Endothelial cell of umbilical vein (primary cell): ENCODE data around the gene A1BG. TPM values are rescaled to one million over a fixed set of nuclear protein-coding genes. Genes with fewer than 3 reads are reported as not detected.

Experiments used
- BruUV-seq: library from RNA; stranded (reverse); fragments of 400-500 nt; replicated peaks from 2 replicates; lab custom pipeline; 2021; lab: Mats Ljungman, UMichigan
- CTCF ChIA-PET: fragments of 300-600, 350-600 bp; sonication (Branson Sonifier 250); formaldehyde crosslinking; loops from one replicate; lab custom pipeline; 2021; ENCODE audit warnings: antibody characterized with exemption, inconsistent platforms; lab: Charles Lee
- POLR2A ChIA-PET: fragments of 300-600, 350-600 bp; sonication (Branson Sonifier 250); formaldehyde crosslinking; loops from one replicate; lab custom pipeline; 2021; ENCODE audit warnings: antibody characterized with exemption, inconsistent platforms; lab: Charles Lee
- DNase-seq: peaks from one replicate; pipeline ENCODE4 v3.0.0-alpha.2; 2011; ENCODE audit warnings: low read depth, low spot score
- FAIRE-seq: peaks from 2 replicates; lab custom pipeline; 2011; peaks lifted over from hg19 to GRCh38; lab: Jason Lieb, UNC
- H2AFZ ChIP-seq: 2 replicates; pipeline ENCODE4 v1.6.0; 2012; ENCODE audit warnings: low read depth, low read length, control low read depth, inconsistent platforms
- H3K27ac ChIP-seq: 2 replicates; pipeline ENCODE4 v1.5.1; 2011; ENCODE audit warnings: low read depth, mild to moderate bottlenecking, control low read depth, low read length, moderate library complexity; ENCODE audit not compliant: insufficient read depth
- H3K27me3 ChIP-seq, 2 experiments: 2 replicates each; pipeline versions ENCODE4 v1.6.0 to v1.6.1; 2011; ENCODE audit warnings: low read length in 2 of 2, mixed read lengths in 1 of 2; ENCODE audit not compliant: control insufficient read depth in 2 of 2, insufficient read depth in 2 of 2
- H3K36me3 ChIP-seq, 2 experiments: 2 replicates in 1 of 2; 3 replicates in 1 of 2; pipeline ENCODE4 v1.5.1; 2011; ENCODE audit warnings: low read length in 2 of 2, mild to moderate bottlenecking in 1 of 2, moderate library complexity in 1 of 2; ENCODE audit not compliant: control insufficient read depth in 2 of 2, insufficient read depth in 2 of 2; ENCODE audit errors: extremely low read depth in 1 of 2
- H3K4me1 ChIP-seq: 3 replicates; pipeline ENCODE4 v1.5.1; 2011; ENCODE audit warnings: mild to moderate bottlenecking, low read length; ENCODE audit not compliant: control insufficient read depth, insufficient read depth; ENCODE audit errors: extremely low read depth
- H3K4me2 ChIP-seq: 2 replicates; pipeline ENCODE4 v1.6.1; 2011; ENCODE audit warnings: low read length, control low read depth, mixed read lengths; ENCODE audit not compliant: insufficient read depth
- H3K4me3 ChIP-seq, 3 experiments: fragments of 200-600 bp in 1 of 3; sonication (generic), shearing (Covaris generic) in 1 of 3; replicated peaks in 1 of 3; 2 replicates each; pipeline ENCODE4 v1.5.1; 2011 to 2016; ENCODE audit warnings: control low read depth in 3 of 3, low read length in 3 of 3, mild to moderate bottlenecking in 2 of 3, inconsistent platforms in 1 of 3, low read depth in 1 of 3, moderate library complexity in 1 of 3; ENCODE audit not compliant: insufficient read depth in 1 of 3
- H3K79me2 ChIP-seq: 2 replicates; pipeline ENCODE4 v1.6.0; 2012; ENCODE audit warnings: low read length, inconsistent platforms; ENCODE audit not compliant: control insufficient read depth, insufficient read depth
- H3K9ac ChIP-seq: replicated peaks from 2 replicates; pipeline ENCODE3; 2011; ENCODE audit warnings: low read length, control low read depth; ENCODE audit not compliant: insufficient read depth; ENCODE audit errors: extremely low read depth
- H3K9me1 ChIP-seq: replicated peaks from 3 replicates; pipeline ENCODE4 v1.6.0; 2011; ENCODE audit warnings: mild to moderate bottlenecking, low read length; ENCODE audit not compliant: control insufficient read depth, insufficient read depth; ENCODE audit errors: extremely low read depth
- H3K9me3 ChIP-seq: replicated peaks from 2 replicates; pipeline ENCODE4 v1.5.1; 2012; ENCODE audit warnings: low read length, inconsistent platforms; ENCODE audit not compliant: control insufficient read depth, insufficient read depth
- H4K20me1 ChIP-seq: replicated peaks from 2 replicates; pipeline ENCODE3; 2011; ENCODE audit warnings: mild to moderate bottlenecking, low read length; ENCODE audit not compliant: control insufficient read depth, insufficient read depth; ENCODE audit errors: extremely low read depth
- CTCF ChIP-seq, 2 donors: IDR thresholded peaks; 1 replicate in 1 of 2; 2 replicates in 1 of 2; pipeline ENCODE4 v1.5.1; 2011; ENCODE audit warnings: low read length in 2 of 2, mild to moderate bottlenecking in 2 of 2, moderate library complexity in 2 of 2, control low read depth in 1 of 2, inconsistent platforms in 1 of 2, low read depth in 1 of 2; ENCODE audit not compliant: insufficient read depth in 1 of 2; ENCODE audit errors: extremely low read depth in 1 of 2
- EZH2 ChIP-seq: IDR thresholded peaks from 2 replicates; pipeline ENCODE4 v1.6.1; 2012; ENCODE audit warnings: borderline replicate concordance, low read depth, mild to moderate bottlenecking, moderate library complexity, low read length, inconsistent platforms; ENCODE audit not compliant: severe bottlenecking
- FOS ChIP-seq: IDR thresholded peaks from 2 replicates; pipeline ENCODE4 v1.6.1; 2011; ENCODE audit warnings: mild to moderate bottlenecking, low read length, moderate library complexity, borderline replicate concordance; ENCODE audit not compliant: insufficient read depth
- GATA2 ChIP-seq: IDR thresholded peaks from 2 replicates; pipeline ENCODE4 v1.7.0; 2011; ENCODE audit warnings: low read depth, mild to moderate bottlenecking, moderate library complexity, mixed read lengths, low read length; ENCODE audit not compliant: insufficient read length, insufficient read depth
- JUN ChIP-seq: IDR thresholded peaks from 2 replicates; pipeline ENCODE4 v1.6.1; 2011; ENCODE audit warnings: borderline replicate concordance, low read depth; ENCODE audit not compliant: insufficient read length, insufficient read depth
- MAX ChIP-seq: IDR thresholded peaks from 2 replicates; pipeline ENCODE4 v1.6.1; 2011; ENCODE audit not compliant: insufficient read depth, insufficient read length
- MYC ChIP-seq: IDR thresholded peaks from one replicate; pipeline ENCODE4 v1.6.1; 2011; ENCODE audit warnings: mild to moderate bottlenecking, low read depth, low read length
- POLR2A ChIP-seq: IDR thresholded peaks from 2 replicates; pipeline ENCODE4 v1.6.1; 2012; ENCODE audit warnings: low read depth, mild to moderate bottlenecking, control low read depth, low read length
- POLR2AphosphoS5 ChIP-seq: IDR thresholded peaks from 2 replicates; pipeline ENCODE4 v1.6.1; 2012; ENCODE audit warnings: low read depth, mild to moderate bottlenecking, control low read depth, low read length, moderate library complexity; ENCODE audit not compliant: insufficient read depth
- dilution Hi-C: fragments of 300-500 bp; cut with MboI; formaldehyde crosslinking; loops from one replicate; pipeline ENCODE4 v1.15.0; 2019; ENCODE audit warnings: low sequenced_read_pairs; ENCODE audit not compliant: extremely low pct_ligation_motif_present
- intact Hi-C: fragments of 100-400 bp; cut with micrococcal nuclease; formaldehyde crosslinking; loops from one replicate; pipeline ENCODE4 v1.10.0; 2022
- polyA plus RNA-seq, 4 experiments: library from polyadenylated mRNA; depleted of rRNA in 3 of 4; stranded (reverse) in 3 of 4; unstranded in 1 of 4; fragments of >200 nt; gene quantifications; 2 replicates each; pipeline versions ENCODE4 v1.2.1 to v1.2.3, GENCODE V29; 2011 to 2012; ENCODE audit warnings: missing spikeins in 1 of 4
- total RNA-seq: library from RNA; stranded (reverse); gene quantifications from 2 replicates; pipeline ENCODE4 v1.2.3, GENCODE V29; 2021

A1BG gene
- total and polyA plus RNA-seq, 2 donors (not counting 3 experiments of a cell fraction or from before 2014, with no cell fraction given): 2.3 to 3.7 TPM

- Histone ChIP-seq H3K79me2 (peaks cover 10% of the 10 kb centered on the region), H3K36me3 (peaks cover 0 to 13% of the 10 kb centered on the region in 2 experiments), H3K4me3 (no peak overlapping the region), H3K27me3 (no peaks in the 10 kb centered on the region), H2AFZ (no peak overlapping the region), H3K9me1 (no peaks in the 10 kb centered on the region), H4K20me1 (no peaks in the 10 kb centered on the region), H3K27ac (no peak overlapping the region), H3K4me2 (no peak overlapping the region), H3K4me1 (peaks cover 6% of the 10 kb centered on the region), H3K9me3 (no peaks in the 10 kb centered on the region), H3K9ac (no peak overlapping the region)
- dilution Hi-C loops (no loop called here), intact Hi-C loops (no loop called here)
- DNase-seq: no peak
- FAIRE-seq: no peak
- POLR2A ChIA-PET: no interaction called here
- TF ChIP-seq CTCF (IDR thresholded peaks at IDR 0.05; ENCODE audit: extremely low read depth in 1 of 2, insufficient read depth in 1 of 2, low read depth in 1 of 2, low read length in 2 of 2) (no peak), JUN (no peak), MYC (no peak), POLR2A (no peak), POLR2AphosphoS5 (no peak), GATA2 (no peak), FOS (no peak), MAX (no peak), EZH2 (no peak)
- BruUV-seq: no TSS peak
- CTCF ChIA-PET: no interaction called here
These were observed 20.6 kb downstream of the A1BG start for GRCh38 chr19:58332697-58333096.
